Cerebellar nuclear complex (tissue), 1 donor: ENCODE results near the gene PIP5K1C.
A peak's percentile ranks its signal among the peaks of the same experiment; 100 is the strongest.
"Not testable (repeated sequence)": the region's sequence is repeated elsewhere in the genome, so short reads cannot be mapped to it uniquely, and the experiment has no call there.

ENCODE experiments used
- DNase-seq, 2 experiments: peaks; one replicate each; lab custom pipeline; 2025; lab: John Stamatoyannopoulos, UW

The PIP5K1C gene

GRCh38 chr19:3644351-3645066, 55.8 kb downstream of the PIP5K1C start:
- peak in 1 of 2 experiments; percentile 8 for DNase-seq

GRCh38 chr19:3643674-3644313, 56.5 kb downstream of the PIP5K1C start:
- DNase-seq = no peak

GRCh38 chr19:3642987-3643673, 57.1 kb downstream of the PIP5K1C start:
- no peak for DNase-seq

GRCh38 chr19:3642296-3642695, 58.0 kb downstream of the PIP5K1C start:
- no peak for DNase-seq

GRCh38 chr19:3641515-3642269, 58.6 kb downstream of the PIP5K1C start:
- DNase-seq = no peak

GRCh38 chr19:3639479-3639878, 60.8 kb downstream of the PIP5K1C start:
- no peak for DNase-seq

GRCh38 chr19:3638208-3639193, 61.8 kb downstream of the PIP5K1C start:
- DNase-seq = no peak

GRCh38 chr19:3637621-3638020, 62.6 kb downstream of the PIP5K1C start:
- DNase-seq = no peak

GRCh38 chr19:3636962-3637361, 63.3 kb downstream of the PIP5K1C start:
- DNase-seq = no peak

- DNase-seq = no peak
These were observed 63.8 kb downstream of the PIP5K1C start for GRCh38 chr19:3636506-3636905.

- DNase-seq = no peak
These were observed 65.7 kb downstream of the PIP5K1C start for GRCh38 chr19:3634496-3635045.

- DNase-seq = no peak
These were observed 66.7 kb downstream of the PIP5K1C start for GRCh38 chr19:3633559-3633988.

GRCh38 chr19:3632739-3633558, 67.3 kb downstream of the PIP5K1C start:
- no peak for DNase-seq

GRCh38 chr19:3632098-3632497, 68.2 kb downstream of the PIP5K1C start:
- DNase-seq = no peak

GRCh38 chr19:3631053-3631861, 69.0 kb downstream of the PIP5K1C start:
- no peak for DNase-seq

GRCh38 chr19:3628766-3629165, 71.5 kb downstream of the PIP5K1C start:
- not testable (repeated sequence) for DNase-seq

- no peak for DNase-seq
These were observed 72.9 kb downstream of the PIP5K1C start for GRCh38 chr19:3627351-3627723.

- DNase-seq = peak; percentile 82 to 93
These were observed 73.6 kb downstream of the PIP5K1C start, which contains the start of gene CACTIN for GRCh38 chr19:3626473-3627350. TSS of gene CACTIN (minus strand) at chr19:3626790. CDS start at chr19:3626762, 28 bp downstream.
